Measurements from ENCODE around the gene RALGPS1. TPM values are rescaled to one million over a fixed set of nuclear protein-coding genes. Genes with fewer than 3 reads are reported as not detected.

The RALGPS1 gene
- total RNA-seq, 4 donors from 2014 or later, result 3.3 to 9.8 (median 6.7) TPM

GRCh38 chr9:127051881-127052595 is 137.5 kb downstream of the RALGPS1 start:
- TF ChIP-seq CTCF (IDR thresholded peaks at IDR 0.05), result no peak
- no peak for TF ChIP-seq EP300 (IDR thresholded peaks at IDR 0.05)
- TF ChIP-seq POLR2A (IDR thresholded peaks at IDR 0.05), result no peak
- Histone ChIP-seq H3K27ac (peak overlapping the region in 2 of 4 donors; percentile 2 to 72), H3K4me1 (peaks cover 0 to 39% (median 13%) of the 10 kb centered on the region in 4 donors), H3K4me3 (no peak overlapping the region), H3K36me3 (no peaks in the 10 kb centered on the region), H3K9me3 (no peaks in the 10 kb centered on the region), H3K27me3 (peaks cover 0 to 3% of the 10 kb centered on the region in 2 donors)
- 68 to 77% methylated on average over 8 of the region's 8 CpGs for WGBS, 2 donors
- no peak for DNase-seq (ENCODE audit: low spot score in 2 of 2)

- TF ChIP-seq POLR2A (IDR thresholded peaks at IDR 0.05), result no peak
- no peak for TF ChIP-seq CTCF (IDR thresholded peaks at IDR 0.05)
- TF ChIP-seq EP300 (IDR thresholded peaks at IDR 0.05), result no peak
- Histone ChIP-seq H3K36me3 (no peaks in the 10 kb centered on the region), H3K4me1 (peaks cover 0 to 37% (median 13%) of the 10 kb centered on the region in 4 donors), H3K27me3 (peaks cover 0 to 3% of the 10 kb centered on the region in 2 donors), H3K27ac (peak overlapping the region; percentile 34 to 74 (median 64)), H3K9me3 (no peaks in the 10 kb centered on the region), H3K4me3 (no peak overlapping the region)
- DNase-seq (ENCODE audit: low spot score in 2 of 2), result no peak
- 42 to 44% methylated on average over 12 to 14 of the region's 14 CpGs for WGBS, 2 donors
Measured at GRCh38 chr9:127053057-127053821, 138.7 kb downstream of the RALGPS1 start.

GRCh38 chr9:127053960-127054359 is 139.4 kb downstream of the RALGPS1 start:
- H3K27me3 ChIP-seq, result peaks cover 0 to 3% of the 10 kb centered on the region in 2 donors
- H3K36me3 ChIP-seq, result no peaks in the 10 kb centered on the region
- no peak for TF ChIP-seq CTCF (IDR thresholded peaks at IDR 0.05)
- TF ChIP-seq POLR2A (IDR thresholded peaks at IDR 0.05), result no peak
- no peak for TF ChIP-seq EP300 (IDR thresholded peaks at IDR 0.05)
- H3K4me1 ChIP-seq, result peaks cover 0 to 35% (median 10%) of the 10 kb centered on the region in 4 donors
- no peak overlapping the region for H3K4me3 ChIP-seq
- H3K9me3 ChIP-seq, result no peaks in the 10 kb centered on the region
- peak overlapping the region in 3 of 4 donors; percentile 34 to 74 (median 72) for H3K27ac ChIP-seq
- 65 to 67% methylated on average over 5 of the region's 5 CpGs for WGBS, 2 donors
- DNase-seq (ENCODE audit: low spot score in 2 of 2), result no peak

- Histone ChIP-seq H3K27me3 (peaks cover 0 to 3% of the 10 kb centered on the region in 2 donors), H3K4me1 (peaks cover 0 to 36% (median 12%) of the 10 kb centered on the region in 4 donors), H3K36me3 (no peaks in the 10 kb centered on the region), H3K4me3 (no peak overlapping the region), H3K27ac (no peak overlapping the region), H3K9me3 (no peaks in the 10 kb centered on the region)
- DNase-seq (ENCODE audit: low spot score in 2 of 2), result no peak
- no peak for TF ChIP-seq CTCF (IDR thresholded peaks at IDR 0.05)
- TF ChIP-seq EP300 (IDR thresholded peaks at IDR 0.05), result no peak
- TF ChIP-seq POLR2A (IDR thresholded peaks at IDR 0.05), result no peak
Measured at GRCh38 chr9:127055745-127056402, 141.3 kb downstream of the RALGPS1 start.

Data from tibial nerve (tissue), 4 donors.